Adrenal gland (tissue), 5 donors: ENCODE measurements around the gene NR1I3.

Experiments
- CTCF ChIP-seq, 6 experiments: fragments of 450-650 bp in 4 of 6; fragments of 200-600 bp in 2 of 6; sonication (generic) in 1 of 6; IDR thresholded peaks; 1 replicate in 5 of 6; 2 replicates in 1 of 6; pipeline versions ENCODE4 v1.5.1 to v1.8.0; 2016 to 2021; ENCODE audit warnings: antibody characterized with exemption in 6 of 6, mild to moderate bottlenecking in 2 of 6, moderate library complexity in 1 of 6
- POLR2A ChIP-seq, 2 donors: fragments of 450-650 bp; IDR thresholded peaks; one replicate each; pipeline ENCODE4 v1.6.1; 2017; ENCODE audit warnings: antibody characterized with exemption in 2 of 2, mild to moderate bottlenecking in 2 of 2, moderate library complexity in 1 of 2
- donor health status: DM: no; HTN: no; CAD: no.

- TF ChIP-seq CTCF (IDR thresholded peaks at IDR 0.05) (no peak), POLR2A (IDR thresholded peaks at IDR 0.05) (no peak)
Measured at GRCh38 chr1:161225178-161225533, 12.8 kb downstream of the NR1I3 start.
